Gastrocnemius medialis (tissue), 4 donors: Measurements from ENCODE around the gene ASPM.

Source experiments
- POLR2A ChIP-seq, 2 donors: fragments of 450-650 bp; IDR thresholded peaks; one replicate each; pipeline ENCODE4 v1.6.1; 2017; ENCODE audit warnings: antibody characterized with exemption in 2 of 2, mild to moderate bottlenecking in 2 of 2, moderate library complexity in 2 of 2
- TF ChIP-seq, protein P1 (sequence below), 5 experiments: fragments of 450-650 bp in 3 of 5; fragments of 200-600 bp in 2 of 5; sonication (generic) in 2 of 5; IDR thresholded peaks in 4 of 5; conservative IDR thresholded peaks in 1 of 5; 1 replicate in 4 of 5; 2 replicates in 1 of 5; pipeline ENCODE4 v1.5.1; 2016 to 2019; ENCODE audit warnings: antibody characterized with exemption in 5 of 5, mild to moderate bottlenecking in 3 of 5, moderate library complexity in 3 of 5

GRCh38 chr1:197062692-197063091 is 83.8 kb downstream of the ASPM start:
- TF ChIP-seq, protein P1, sequence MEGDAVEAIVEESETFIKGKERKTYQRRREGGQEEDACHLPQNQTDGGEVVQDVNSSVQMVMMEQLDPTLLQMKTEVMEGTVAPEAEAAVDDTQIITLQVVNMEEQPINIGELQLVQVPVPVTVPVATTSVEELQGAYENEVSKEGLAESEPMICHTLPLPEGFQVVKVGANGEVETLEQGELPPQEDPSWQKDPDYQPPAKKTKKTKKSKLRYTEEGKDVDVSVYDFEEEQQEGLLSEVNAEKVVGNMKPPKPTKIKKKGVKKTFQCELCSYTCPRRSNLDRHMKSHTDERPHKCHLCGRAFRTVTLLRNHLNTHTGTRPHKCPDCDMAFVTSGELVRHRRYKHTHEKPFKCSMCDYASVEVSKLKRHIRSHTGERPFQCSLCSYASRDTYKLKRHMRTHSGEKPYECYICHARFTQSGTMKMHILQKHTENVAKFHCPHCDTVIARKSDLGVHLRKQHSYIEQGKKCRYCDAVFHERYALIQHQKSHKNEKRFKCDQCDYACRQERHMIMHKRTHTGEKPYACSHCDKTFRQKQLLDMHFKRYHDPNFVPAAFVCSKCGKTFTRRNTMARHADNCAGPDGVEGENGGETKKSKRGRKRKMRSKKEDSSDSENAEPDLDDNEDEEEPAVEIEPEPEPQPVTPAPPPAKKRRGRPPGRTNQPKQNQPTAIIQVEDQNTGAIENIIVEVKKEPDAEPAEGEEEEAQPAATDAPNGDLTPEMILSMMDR (IDR thresholded peaks at IDR 0.05 in 4 of 5, conservative IDR thresholded peaks at IDR 0.05 in 1 of 5) = no peak
- no peak for TF ChIP-seq POLR2A (IDR thresholded peaks at IDR 0.05)
